ENCODE measurements around the gene OR6B2.

Gene OR6B2

GRCh38 chr2:239983004-239983778 is 47.0 kb downstream of the OR6B2 start:
- Histone ChIP-seq H3K9me3 (ENCODE audit: insufficient read depth, low read depth, low read length) (no peaks in the 10 kb centered on the region), H3F3A (ENCODE audit: low read depth) (no peaks in the 10 kb centered on the region), H3K9me2 (replicated peaks; ENCODE audit: low read depth, low read length) (no peaks in the 10 kb centered on the region), H3K4me1 (ENCODE audit: insufficient read depth, low read length, poor library complexity, severe bottlenecking) (no peaks in the 10 kb centered on the region), H3K36me3 (ENCODE audit: insufficient read depth, low read length) (peaks cover 47% of the 10 kb centered on the region; the same call in 1 of the 2 replicates), H2AFZ (ENCODE audit: low read length) (no peak overlapping the region), H4K20me1 (ENCODE audit: insufficient read depth, low read length, poor library complexity, severe bottlenecking) (no peaks in the 10 kb centered on the region), H3K4me3 (ENCODE audit: low read length, poor library complexity, severe bottlenecking) (no peak overlapping the region), H3K79me2 (ENCODE audit: insufficient read depth, low read length) (no peaks in the 10 kb centered on the region), H3K9ac (ENCODE audit: low read depth, low read length, poor library complexity, severe bottlenecking) (no peak overlapping the region), H3K4me2 (ENCODE audit: low read depth, low read length, poor library complexity, severe bottlenecking) (no peak overlapping the region), H3K27me3 (ENCODE audit: insufficient read depth, low read length, poor library complexity, severe bottlenecking) (no peaks in the 10 kb centered on the region)
- TF ChIP-seq, protein P1, sequence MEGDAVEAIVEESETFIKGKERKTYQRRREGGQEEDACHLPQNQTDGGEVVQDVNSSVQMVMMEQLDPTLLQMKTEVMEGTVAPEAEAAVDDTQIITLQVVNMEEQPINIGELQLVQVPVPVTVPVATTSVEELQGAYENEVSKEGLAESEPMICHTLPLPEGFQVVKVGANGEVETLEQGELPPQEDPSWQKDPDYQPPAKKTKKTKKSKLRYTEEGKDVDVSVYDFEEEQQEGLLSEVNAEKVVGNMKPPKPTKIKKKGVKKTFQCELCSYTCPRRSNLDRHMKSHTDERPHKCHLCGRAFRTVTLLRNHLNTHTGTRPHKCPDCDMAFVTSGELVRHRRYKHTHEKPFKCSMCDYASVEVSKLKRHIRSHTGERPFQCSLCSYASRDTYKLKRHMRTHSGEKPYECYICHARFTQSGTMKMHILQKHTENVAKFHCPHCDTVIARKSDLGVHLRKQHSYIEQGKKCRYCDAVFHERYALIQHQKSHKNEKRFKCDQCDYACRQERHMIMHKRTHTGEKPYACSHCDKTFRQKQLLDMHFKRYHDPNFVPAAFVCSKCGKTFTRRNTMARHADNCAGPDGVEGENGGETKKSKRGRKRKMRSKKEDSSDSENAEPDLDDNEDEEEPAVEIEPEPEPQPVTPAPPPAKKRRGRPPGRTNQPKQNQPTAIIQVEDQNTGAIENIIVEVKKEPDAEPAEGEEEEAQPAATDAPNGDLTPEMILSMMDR (conservative IDR thresholded peaks at IDR 0.05; ENCODE audit: low read length) = no peak
- no peak for TF ChIP-seq EZH2phosphoT487 (IDR thresholded peaks at IDR 0.05; ENCODE audit: borderline replicate concordance)
